Left lobe of liver (tissue), 2 donors: ENCODE data around the gene GRK5. TPM values are rescaled to one million over a fixed set of nuclear protein-coding genes. Genes with fewer than 3 reads are reported as not detected.

Source experiments
- ATAC-seq: fragments of 200-7000 bp; cut with Tn5 transposase; one replicate; pipeline ENCODE4 v1.9.1; 2020; ENCODE audit warnings: mild to moderate bottlenecking, moderate library complexity
- DNase-seq: peaks from one replicate; pipeline ENCODE4 v3.0.0-alpha.2; 2020; ENCODE audit warnings: low spot score
- total RNA-seq: library from RNA; stranded (reverse); gene quantifications from one replicate; pipeline ENCODE4 v1.2.1, GENCODE V29; 2021
- donor health status: DM: no; HTN: no; CAD: no; lungs with moderate emphysema.
- donor health status: DM: no; HTN: yes; CAD: no.

The GRK5 gene
- total RNA-seq, 1 donor from 2014 or later, result 8.4 TPM

- DNase-seq (no peak), ATAC-seq (peak; percentile 50)
Measured at GRCh38 chr10:119395280-119396007, 188.1 kb downstream of the GRK5 start.

DNA sequence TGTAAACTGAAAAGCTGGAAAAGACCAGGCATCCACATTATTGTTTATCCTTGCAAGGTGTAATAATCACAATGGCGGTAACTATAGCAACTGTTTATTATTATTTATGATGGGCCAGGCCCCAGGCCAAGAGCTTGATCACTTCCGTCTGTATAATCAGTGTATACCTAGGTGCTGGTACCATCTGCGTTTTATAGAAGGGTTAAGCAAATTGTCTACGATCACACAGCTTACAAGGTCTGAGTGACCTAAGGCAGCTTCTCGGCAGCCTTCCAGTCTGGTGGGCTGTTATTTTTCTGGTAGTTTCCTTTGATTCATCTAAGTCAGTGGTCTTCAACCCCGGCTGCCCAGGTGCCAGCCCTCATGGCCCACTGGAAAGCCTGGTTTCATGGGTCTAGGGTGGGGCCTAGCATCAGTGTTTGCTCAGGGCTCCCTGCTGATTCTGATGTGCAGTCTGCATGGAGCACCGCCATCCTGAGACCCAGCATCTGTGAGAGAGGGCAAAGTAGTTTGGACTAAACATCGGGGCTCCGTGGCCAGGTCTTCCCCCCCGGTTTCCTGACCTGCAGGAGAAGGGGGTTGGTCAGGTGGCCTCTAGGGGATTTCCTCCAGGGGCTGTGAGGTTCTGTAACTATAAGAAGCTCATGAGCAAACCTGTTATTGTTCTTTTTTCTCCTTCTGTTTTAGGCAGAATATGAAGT is 188.8 kb downstream of the GRK5 start:
- ATAC-seq (no peak), DNase-seq (no peak)

DNA sequence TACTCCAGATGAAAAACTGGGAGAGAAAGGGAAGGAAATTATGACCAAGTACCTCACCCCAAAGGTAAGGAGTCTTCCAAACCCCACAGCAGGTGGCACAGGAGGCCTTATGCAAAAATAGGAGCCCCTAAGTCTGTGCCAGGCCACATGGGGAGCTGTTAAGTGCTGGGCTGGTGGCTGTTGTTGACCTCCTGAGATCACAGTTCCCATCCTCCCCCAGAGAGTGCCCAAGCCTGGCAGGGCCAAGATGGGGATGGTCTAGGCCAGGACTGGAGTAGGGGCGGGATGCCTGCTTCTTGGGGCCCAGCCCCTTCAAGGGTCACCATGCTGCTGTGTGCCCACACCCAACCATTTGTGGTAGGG is 189.3 kb downstream of the GRK5 start:
- ATAC-seq (no peak), DNase-seq (no peak)

- ATAC-seq, result no peak
- DNase-seq, result no peak
Measured at GRCh38 chr10:119397416-119397815, 190.0 kb downstream of the GRK5 start.

GRCh38 chr10:119398996-119399395 is 191.6 kb downstream of the GRK5 start:
- ATAC-seq, result no peak

GRCh38 chr10:119399466-119399865 is 192.1 kb downstream of the GRK5 start:
- ATAC-seq (no peak), DNase-seq (no peak)

More at GRCh38 chr10:119398996-119399395, 191.6 kb downstream of the GRK5 start:
- no peak for DNase-seq

DNA sequence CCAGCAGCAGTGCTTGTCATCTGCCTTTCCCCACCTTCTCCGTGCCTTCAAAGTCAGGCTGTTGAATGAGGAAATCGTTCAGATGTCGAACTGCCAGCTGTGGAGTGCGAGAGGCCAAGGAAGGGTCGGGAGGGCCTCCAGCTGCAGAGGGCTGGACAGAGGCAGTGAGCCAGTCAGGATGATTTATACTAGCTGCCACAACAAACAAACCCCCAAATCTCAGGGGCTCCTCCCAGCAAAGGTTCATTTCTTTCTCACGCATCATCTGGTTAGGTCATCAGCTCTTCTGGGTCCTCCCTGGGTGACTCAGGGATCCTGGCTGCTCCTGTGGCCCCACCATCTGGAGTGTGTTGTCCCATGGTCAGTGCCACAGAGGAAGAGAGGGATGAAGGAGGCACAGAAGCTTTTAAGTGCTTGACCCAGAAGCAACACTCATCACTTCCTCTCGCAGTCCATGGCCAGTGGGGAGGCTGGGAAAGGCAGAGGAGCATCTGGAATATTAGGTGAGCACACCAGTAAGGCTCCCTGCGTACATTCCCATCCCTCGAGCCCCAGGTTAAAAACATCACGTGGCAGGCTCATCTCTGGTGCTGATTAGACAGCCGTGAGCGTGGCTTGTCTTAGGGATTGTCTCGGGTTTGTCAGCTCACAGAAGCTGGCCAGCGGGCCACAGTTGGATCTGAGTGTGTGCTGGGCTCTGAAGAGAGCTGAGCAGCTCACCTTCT is 194.5 kb downstream of the GRK5 start:
- ATAC-seq (no peak), DNase-seq (no peak)

GRCh38 chr10:119403921-119404320 is 196.6 kb downstream of the GRK5 start:
- DNase-seq (no peak), ATAC-seq (no peak)

GRCh38 chr10:119404719-119405519 is 197.5 kb downstream of the GRK5 start:
- ATAC-seq (peak; percentile 27), DNase-seq (no peak)

GRCh38 chr10:119405520-119405807 is 198.1 kb downstream of the GRK5 start:
- no peak for ATAC-seq
- DNase-seq, result no peak

GRCh38 chr10:119406137-119406536 is 198.8 kb downstream of the GRK5 start:
- DNase-seq, result no peak
- no peak for ATAC-seq

GRCh38 chr10:119406601-119407253 is 199.4 kb downstream of the GRK5 start:
- DNase-seq (no peak), ATAC-seq (no peak)

DNA sequence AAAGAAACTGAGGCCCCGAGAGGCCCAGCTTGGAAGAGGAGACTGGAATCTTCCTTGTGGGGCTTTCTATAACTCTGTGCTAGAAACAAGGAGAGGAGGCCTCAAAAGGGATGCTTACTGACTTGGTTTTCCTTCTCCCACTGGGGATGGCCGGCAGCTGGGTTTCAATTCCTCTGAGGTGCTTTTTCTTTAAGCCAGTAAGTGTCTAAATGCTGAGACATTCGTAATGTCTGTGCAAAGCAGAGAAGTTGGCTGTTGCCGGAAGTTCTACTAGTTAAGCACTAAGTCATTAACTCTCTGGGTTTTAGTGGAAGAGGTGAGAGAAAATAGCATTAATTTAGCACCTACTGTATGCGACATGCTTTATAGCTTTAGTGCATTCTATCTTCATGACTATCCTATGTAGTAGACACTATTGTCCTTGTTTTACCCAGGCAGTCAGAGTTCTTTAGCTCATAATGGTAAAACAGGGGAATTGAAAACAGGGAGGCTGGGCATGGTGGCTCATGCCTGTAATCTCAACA is 199.9 kb downstream of the GRK5 start:
- ATAC-seq, result no peak
- DNase-seq, result no peak

GRCh38 chr10:119408072-119408471 is 200.7 kb downstream of the GRK5 start:
- DNase-seq (no peak), ATAC-seq (no peak)

DNA sequence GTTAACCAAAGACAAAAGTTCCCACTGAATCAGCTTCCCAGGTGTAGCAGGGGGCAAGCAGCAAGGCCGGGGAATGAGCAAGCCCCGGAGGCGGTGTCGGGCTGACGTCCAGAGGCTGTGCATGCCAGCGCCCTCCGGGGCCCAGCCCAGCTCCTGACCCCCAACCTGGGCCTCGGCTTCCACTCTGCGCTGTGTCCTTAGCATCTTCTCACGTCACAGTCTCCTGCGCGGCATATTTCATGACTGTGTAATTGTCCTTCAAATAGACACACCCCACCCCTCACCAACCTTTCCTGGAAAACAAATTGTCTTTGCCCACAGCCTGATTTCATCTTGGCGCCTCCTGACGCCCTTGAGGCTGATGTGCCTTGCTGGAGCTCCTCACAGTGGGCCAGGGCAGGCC is 201.6 kb downstream of the GRK5 start:
- no peak for DNase-seq
- ATAC-seq, result no peak

DNA sequence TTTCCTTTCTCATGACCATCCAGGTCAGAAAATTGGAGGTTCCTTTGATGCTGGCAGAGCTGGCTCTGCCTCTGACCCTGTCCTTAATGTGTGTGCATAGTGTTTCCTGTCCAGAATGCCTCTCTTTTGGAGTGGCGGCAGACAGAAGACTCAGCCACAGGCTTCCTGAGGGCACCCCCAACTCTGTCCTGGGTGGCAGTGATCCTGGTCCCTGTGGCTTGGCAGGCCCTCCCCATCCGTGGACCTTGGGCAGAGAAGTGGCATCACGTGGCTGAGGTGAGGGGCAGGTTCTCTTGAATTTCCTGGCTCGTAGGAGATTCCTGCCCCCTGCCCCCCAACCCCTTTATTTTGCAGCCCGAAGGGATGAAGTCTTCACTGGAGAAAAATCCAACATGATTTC is 202.0 kb downstream of the GRK5 start:
- DNase-seq (no peak), ATAC-seq (no peak)

GRCh38 chr10:119409906-119410305 is 202.5 kb downstream of the GRK5 start:
- ATAC-seq, result peak; percentile 62
- DNase-seq, result peak; percentile 69

DNA sequence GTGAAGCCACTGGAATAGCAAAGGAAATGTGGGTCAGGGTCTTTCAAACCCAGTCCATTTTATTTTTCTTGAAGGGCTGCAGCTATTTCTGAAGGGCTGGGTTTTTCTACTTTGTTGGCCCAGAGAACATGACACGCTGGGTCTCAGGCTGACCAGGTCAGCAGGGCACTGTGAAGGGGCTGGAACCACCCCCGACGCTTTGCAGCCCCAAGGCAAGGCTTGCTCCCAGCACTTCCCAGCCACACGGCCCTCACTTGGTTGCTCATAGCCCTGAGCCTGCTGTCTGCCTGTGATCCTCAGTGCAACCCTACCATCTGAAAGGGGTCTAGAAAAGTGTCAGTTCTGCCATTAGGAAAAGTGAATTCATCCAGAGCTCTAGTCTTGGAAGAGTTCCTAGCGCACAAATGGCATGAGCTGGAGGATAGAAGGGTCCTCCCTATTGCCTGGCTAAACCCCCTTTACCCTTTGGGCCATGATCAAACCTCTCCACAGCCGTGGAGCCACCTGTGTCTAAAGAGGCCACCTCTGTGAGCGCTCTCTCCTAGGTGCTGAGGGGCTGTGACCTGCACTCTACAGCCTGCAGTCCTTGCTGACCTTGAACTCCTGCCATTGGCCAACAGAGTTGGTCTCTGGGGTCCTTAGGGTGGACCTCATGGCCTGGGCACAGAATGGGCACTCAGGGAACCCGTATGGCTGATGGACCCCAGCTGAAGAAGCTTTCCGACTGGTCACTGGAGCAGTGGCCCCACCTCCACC is 203.2 kb downstream of the GRK5 start:
- ATAC-seq (peak; percentile 27), DNase-seq (no peak)

DNA sequence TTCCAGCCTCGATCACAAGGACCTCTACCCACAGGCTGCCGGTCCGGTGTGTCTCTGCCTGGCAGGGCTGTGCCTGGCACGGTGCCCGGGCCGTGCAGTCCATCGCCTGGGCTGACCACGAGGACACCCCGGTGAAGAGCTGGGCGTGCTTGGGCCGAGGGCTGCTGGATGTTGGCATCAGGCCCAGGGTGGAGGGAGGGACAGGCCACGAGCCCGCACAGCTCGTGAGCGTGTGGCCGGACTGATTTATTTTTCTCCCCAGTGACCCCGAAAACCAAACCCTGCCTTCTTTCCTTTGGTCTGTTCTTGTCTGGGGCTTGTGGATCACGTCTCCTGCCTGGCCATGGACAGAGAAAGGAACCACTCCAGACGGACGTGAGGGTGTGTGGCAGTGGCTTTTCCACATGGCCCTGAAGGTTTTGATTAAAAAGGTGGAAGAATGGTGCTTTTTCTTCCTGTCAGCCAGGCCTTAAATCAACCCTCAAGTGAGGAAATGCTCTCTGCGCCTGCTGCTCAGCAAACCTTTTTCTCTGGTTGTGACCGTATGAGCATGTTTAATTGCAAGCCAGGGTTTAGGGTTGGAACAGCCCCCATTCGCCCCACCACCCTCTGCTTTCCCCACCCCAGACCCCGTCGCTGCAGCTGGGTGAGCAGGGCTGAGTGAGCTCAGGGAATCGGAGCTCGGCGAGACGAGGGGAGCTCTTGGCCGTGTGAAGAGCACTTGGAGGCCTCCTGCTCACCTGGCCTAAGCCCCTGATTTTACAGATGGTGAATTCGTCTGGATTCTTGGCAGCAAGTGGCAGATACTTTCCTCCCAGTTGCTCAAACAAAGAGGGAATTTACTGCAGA is 205.1 kb downstream of the GRK5 start:
- peak; percentile 32 for ATAC-seq
- peak; percentile 66 for DNase-seq
